ENCODE measurements around the gene RSPRY1.

Gene RSPRY1

DNA sequence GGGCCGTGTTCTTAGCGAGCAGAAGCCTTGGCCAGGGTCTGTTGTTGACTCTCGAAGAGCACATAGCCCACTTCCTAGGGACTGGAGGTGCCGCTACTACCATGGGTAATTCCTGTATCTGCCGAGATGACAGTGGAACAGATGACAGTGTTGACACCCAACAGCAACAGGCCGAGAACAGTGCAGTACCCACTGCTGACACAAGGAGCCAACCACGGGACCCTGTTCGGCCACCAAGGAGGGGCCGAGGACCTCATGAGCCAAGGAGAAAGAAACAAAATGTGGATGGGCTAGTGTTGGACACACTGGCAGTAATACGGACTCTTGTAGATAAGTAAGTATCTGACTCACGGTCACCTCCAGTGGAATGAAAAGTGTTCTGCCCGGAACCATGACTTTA, 18.5 kb downstream of the RSPRY1 start:
- DNase-seq (ENCODE audit: extremely low spot score) = peak; percentile 39
- ChIA-PET CTCF (no interaction called here), POLR2A (no interaction called here)
- TF ChIP-seq ELF4 (IDR thresholded peaks at IDR 0.05) = no peak
- no peak for TF ChIP-seq ARNT (IDR thresholded peaks at IDR 0.05)
- no peak for TF ChIP-seq SUZ12 (IDR thresholded peaks at IDR 0.05)
- no peak for TF ChIP-seq SP1 (IDR thresholded peaks at IDR 0.05)
- TF ChIP-seq FOXA1 (IDR thresholded peaks at IDR 0.05) = no peak
- no peak for TF ChIP-seq LEF1 (IDR thresholded peaks at IDR 0.05; ENCODE audit: borderline replicate concordance)
- no peak for TF ChIP-seq FOXM1 (IDR thresholded peaks at IDR 0.05; ENCODE audit: borderline replicate concordance)
- no peak for TF ChIP-seq HDGF (IDR thresholded peaks at IDR 0.05; ENCODE audit: borderline replicate concordance)
- no peak for TF ChIP-seq FOXK2 (IDR thresholded peaks at IDR 0.05)
- TF ChIP-seq, protein P1, sequence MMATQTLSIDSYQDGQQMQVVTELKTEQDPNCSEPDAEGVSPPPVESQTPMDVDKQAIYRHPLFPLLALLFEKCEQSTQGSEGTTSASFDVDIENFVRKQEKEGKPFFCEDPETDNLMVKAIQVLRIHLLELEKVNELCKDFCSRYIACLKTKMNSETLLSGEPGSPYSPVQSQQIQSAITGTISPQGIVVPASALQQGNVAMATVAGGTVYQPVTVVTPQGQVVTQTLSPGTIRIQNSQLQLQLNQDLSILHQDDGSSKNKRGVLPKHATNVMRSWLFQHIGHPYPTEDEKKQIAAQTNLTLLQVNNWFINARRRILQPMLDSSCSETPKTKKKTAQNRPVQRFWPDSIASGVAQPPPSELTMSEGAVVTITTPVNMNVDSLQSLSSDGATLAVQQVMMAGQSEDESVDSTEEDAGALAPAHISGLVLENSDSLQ (IDR thresholded peaks at IDR 0.05) = no peak
- no peak for TF ChIP-seq L3MBTL2 (conservative IDR thresholded peaks at IDR 0.05)
- no peak for TF ChIP-seq TARDBP (IDR thresholded peaks at IDR 0.05)
- no peak for TF ChIP-seq BHLHE40 (IDR thresholded peaks at IDR 0.05; ENCODE audit: borderline replicate concordance)
- TF ChIP-seq NFRKB (IDR thresholded peaks at IDR 0.05) = no peak

DNA sequence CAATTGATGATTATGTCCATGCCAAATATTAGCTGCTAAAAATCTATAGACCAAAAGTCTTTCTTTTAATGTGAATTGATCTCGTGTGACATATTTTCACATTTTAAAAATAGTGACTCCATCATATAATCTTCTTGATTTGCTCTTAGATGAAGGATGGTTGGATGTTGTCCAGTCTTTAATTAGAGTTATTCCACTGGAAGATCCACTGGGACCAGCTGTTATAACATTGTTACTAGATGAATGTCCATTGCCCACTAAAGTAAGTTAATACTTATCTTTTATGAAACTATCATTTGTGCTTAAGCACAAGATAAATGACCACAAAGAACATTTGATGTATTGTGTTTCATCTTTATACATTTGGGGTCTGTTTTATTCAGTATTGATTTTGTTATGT, 22.8 kb downstream of the RSPRY1 start:
- CTCF ChIA-PET = no interaction called here
- TF ChIP-seq ZNF384 (IDR thresholded peaks at IDR 0.05) = no peak
- no peak for TF ChIP-seq SP1 (IDR thresholded peaks at IDR 0.05)
- TF ChIP-seq FOXK2 (IDR thresholded peaks at IDR 0.05) = no peak
- TF ChIP-seq BHLHE40 (IDR thresholded peaks at IDR 0.05; ENCODE audit: borderline replicate concordance) = no peak

DNA sequence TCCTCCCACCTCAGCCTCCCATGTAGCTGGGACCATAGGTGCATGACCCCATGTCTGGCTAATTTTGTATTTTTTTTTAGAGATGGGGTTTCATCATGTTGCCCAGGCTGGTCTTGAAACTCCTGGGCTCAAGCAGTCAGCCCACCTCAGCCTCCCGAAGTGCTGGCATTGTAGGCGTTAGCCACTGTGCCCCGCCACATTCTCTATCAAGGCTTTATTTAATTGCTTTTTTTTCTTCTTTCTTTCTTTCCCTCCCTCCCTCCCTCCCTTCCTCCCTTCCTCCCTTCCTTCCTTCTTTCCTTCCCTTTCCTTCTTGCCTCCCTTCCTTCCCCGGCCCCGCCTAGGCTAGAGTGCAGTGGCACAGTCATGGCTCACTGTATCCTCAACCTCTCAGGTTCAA, 23.7 kb downstream of the RSPRY1 start:
- DNase-seq (ENCODE audit: extremely low spot score) = no peak
- ChIA-PET CTCF (no interaction called here), POLR2A (no interaction called here)
- TF ChIP-seq ELF4 (IDR thresholded peaks at IDR 0.05) = no peak

More for the DNA sequence above, 22.8 kb downstream of the RSPRY1 start:
- no peak for DNase-seq (ENCODE audit: extremely low spot score)
- POLR2A ChIA-PET = no interaction called here

DNA sequence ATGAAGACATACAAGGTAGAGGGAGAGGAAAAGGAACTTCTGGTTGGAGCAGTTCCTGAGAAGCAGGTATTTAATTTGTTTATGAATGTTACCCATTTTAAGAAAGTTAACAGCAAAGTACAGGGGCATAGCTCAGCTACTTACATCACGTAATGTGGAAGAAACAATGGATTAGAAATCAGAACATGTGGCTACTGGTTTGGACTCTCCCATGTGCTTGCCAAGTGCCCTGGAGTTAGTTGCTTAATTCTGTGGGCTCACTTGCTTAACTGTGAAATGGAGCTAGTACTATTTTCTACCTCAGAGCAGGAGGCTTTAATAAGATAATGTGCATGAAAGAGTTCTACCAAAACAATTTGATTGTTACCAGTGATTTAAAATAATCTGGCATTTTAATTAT, 27.3 kb downstream of the RSPRY1 start:
- TF ChIP-seq FOXK2 (IDR thresholded peaks at IDR 0.05) (no peak), SP1 (IDR thresholded peaks at IDR 0.05) (no peak), BHLHE40 (IDR thresholded peaks at IDR 0.05; ENCODE audit: borderline replicate concordance) (no peak), ELF4 (IDR thresholded peaks at IDR 0.05) (no peak), ZNF384 (IDR thresholded peaks at IDR 0.05) (no peak), L3MBTL2 (conservative IDR thresholded peaks at IDR 0.05) (no peak)
- no peak for DNase-seq (ENCODE audit: extremely low spot score)
- CTCF ChIA-PET = no interaction called here
- POLR2A ChIA-PET = no interaction called here

DNA sequence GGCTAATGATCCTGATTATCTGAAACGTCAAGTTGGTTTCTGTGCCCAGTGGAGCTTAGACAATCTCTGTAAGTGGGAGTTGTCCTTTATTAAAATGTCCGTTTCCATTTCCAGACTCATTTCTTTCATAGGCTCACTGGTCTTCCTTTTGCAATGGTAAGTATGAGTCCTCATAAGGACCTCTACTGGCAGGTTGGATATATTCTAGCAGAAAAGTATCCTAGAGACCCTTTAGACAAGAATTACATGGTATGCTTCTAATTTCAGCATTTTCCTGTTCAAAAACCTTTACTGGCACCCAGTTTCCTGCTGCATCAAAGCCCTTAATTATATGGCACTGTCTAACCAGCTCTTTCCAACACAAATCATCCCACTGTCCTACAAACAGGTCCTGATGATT, 30.8 kb downstream of the RSPRY1 start:
- TF ChIP-seq BHLHE40 (IDR thresholded peaks at IDR 0.05; ENCODE audit: borderline replicate concordance) = no peak
- ChIA-PET POLR2A (no interaction called here), CTCF (no interaction called here)

DNA sequence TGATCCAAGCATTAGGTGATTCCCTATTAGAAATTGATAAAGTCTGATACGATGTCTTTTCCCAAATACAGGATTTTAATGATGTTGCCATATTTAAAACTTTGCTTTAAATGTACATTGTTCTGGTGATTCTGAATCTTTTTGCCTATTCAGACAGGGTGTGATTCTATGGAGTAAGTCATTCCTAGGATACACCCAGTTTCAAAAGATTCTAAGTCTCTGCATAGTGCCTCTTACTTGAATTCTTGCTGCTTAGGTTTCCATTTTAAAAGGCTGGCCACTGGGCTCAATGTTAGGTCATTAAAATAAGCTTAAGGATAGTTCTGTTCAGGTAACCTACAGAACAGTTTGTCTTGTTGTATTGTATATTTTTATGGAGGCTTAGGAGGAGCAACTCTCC, 36.9 kb downstream of the RSPRY1 start:
- CTCF ChIA-PET = no interaction called here
- TF ChIP-seq, protein P1 (IDR thresholded peaks at IDR 0.05) = no peak
- no peak for TF ChIP-seq SUZ12 (IDR thresholded peaks at IDR 0.05)
- TF ChIP-seq FOXM1 (IDR thresholded peaks at IDR 0.05; ENCODE audit: borderline replicate concordance) = no peak
- no peak for TF ChIP-seq ELF4 (IDR thresholded peaks at IDR 0.05)
- no peak for TF ChIP-seq FOXA1 (IDR thresholded peaks at IDR 0.05)
- TF ChIP-seq FOXK2 (IDR thresholded peaks at IDR 0.05) = no peak
- TF ChIP-seq L3MBTL2 (conservative IDR thresholded peaks at IDR 0.05) = no peak
- no peak for TF ChIP-seq ARNT (IDR thresholded peaks at IDR 0.05)
- TF ChIP-seq HDGF (IDR thresholded peaks at IDR 0.05; ENCODE audit: borderline replicate concordance) = no peak
- TF ChIP-seq TARDBP (IDR thresholded peaks at IDR 0.05) = no peak
- TF ChIP-seq SP1 (IDR thresholded peaks at IDR 0.05) = no peak

More for the DNA sequence above, 30.8 kb downstream of the RSPRY1 start:
- no peak for DNase-seq (ENCODE audit: extremely low spot score)

DNA sequence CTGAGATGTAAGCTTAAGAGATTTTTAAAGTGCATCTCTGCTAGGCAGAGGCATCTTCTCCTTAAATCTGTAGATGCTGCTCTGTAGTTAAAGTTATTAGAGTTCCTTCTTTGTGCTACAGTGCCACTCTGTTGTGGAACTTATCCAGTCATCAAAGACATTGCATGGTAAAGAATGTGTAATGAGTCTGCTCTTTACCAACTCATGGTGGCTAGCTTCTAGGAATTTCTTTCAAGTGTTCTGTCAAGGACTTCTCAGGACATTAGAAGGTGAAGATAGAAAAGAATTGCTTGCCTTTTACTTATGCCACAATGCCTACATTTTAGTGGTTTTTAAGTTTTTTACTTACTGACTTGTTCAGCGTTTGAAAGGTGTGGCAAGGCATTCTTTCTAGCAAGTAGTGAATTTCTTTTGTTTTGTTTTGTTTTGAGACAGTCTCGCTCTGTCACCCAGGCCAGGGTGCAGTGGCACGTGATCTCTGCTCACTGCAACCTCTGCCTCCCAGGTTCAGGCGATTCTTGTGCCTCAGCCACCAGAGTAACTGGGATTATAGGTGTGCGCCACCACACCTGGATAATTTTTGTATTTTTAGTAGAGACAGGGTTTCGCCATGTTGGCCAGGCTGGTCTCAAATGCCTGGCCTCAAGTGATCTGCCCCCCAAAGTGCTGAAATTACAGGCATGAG, 38.7 kb downstream of the RSPRY1 start:
- CTCF ChIA-PET = no interaction called here
- POLR2A ChIA-PET = interaction anchor here (1.0 kb wide), 1 partner anchor 21 kb away, joined by 3 read pairs; no protein-coding TSS in a partner anchor
- DNase-seq (ENCODE audit: extremely low spot score) = no peak
- TF ChIP-seq TARDBP (IDR thresholded peaks at IDR 0.05) = no peak
- TF ChIP-seq FOXM1 (IDR thresholded peaks at IDR 0.05; ENCODE audit: borderline replicate concordance) = no peak
- no peak for TF ChIP-seq SP1 (IDR thresholded peaks at IDR 0.05)

More for the DNA sequence above, 36.9 kb downstream of the RSPRY1 start:
- DNase-seq (ENCODE audit: extremely low spot score) = no peak
- POLR2A ChIA-PET = no interaction called here

DNA sequence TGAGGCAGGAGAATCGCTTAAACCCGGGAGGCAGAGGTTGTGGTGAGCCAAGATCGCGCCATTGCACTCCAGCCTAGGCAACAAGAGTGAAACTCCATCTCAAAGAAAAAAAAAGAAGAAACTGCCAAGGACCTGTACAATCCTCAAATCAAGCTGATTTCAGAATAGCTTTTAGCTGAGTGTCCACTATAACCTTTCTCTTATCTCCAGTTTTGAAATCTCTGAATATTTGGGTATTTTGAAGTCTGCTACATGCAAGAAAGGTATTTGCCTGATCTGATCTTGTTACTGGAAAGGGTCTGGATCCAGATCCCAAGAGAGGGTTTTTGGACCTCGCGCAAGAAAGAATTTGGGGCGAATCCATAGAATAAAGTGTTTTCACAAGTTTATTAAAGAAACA, 39.8 kb downstream of the RSPRY1 start:
- DNase-seq (ENCODE audit: extremely low spot score) = no peak
- TF ChIP-seq CTBP1 (IDR thresholded peaks at IDR 0.05; ENCODE audit: borderline replicate concordance) = no peak
- no peak for TF ChIP-seq ARNT (IDR thresholded peaks at IDR 0.05)
- TF ChIP-seq, protein P1 (IDR thresholded peaks at IDR 0.05) = no peak
- TF ChIP-seq SUZ12 (IDR thresholded peaks at IDR 0.05) = no peak
- no peak for TF ChIP-seq NFRKB (IDR thresholded peaks at IDR 0.05)
- no peak for TF ChIP-seq TARDBP (IDR thresholded peaks at IDR 0.05)
- no peak for TF ChIP-seq LEF1 (IDR thresholded peaks at IDR 0.05; ENCODE audit: borderline replicate concordance)
- no peak for TF ChIP-seq FOXA1 (IDR thresholded peaks at IDR 0.05)
- POLR2A ChIA-PET = no interaction called here
- CTCF ChIA-PET = no interaction called here
